Measurements from ENCODE around the gene IRF7. TPM values are rescaled to one million over a fixed set of nuclear protein-coding genes. Genes with fewer than 3 reads are reported as not detected.

Gene IRF7
- polyA plus RNA-seq (2011; rRNA removed), result 2.4 and 3.6 TPM in 2 replicates
- 1.7 and 2.4 TPM in 2 replicates for polyA minus RNA-seq (2011; rRNA and poly(A)+ RNA removed)

GRCh38 chr11:615504-616319, at the start of gene IRF7:
Gene IRF7, minus strand, starts transcription at chr11:615950. Its CDS starts 586 bp downstream, at chr11:615364.
- CTCF ChIA-PET, result no interaction called here
- no peak for TF ChIP-seq CTCF (IDR thresholded peaks at IDR 0.05; ENCODE audit: low read depth, low read length)
- POLR2A ChIA-PET, result interaction anchor here (1.0 to 1.1 kb wide), 2 partner anchors 8 to 78 kb away, joined by 3 read pairs; no protein-coding TSS in a partner anchor
- peak; percentile 59 for DNase-seq (ENCODE audit: low read depth, low spot score)
- H3K9me3 ChIP-seq (ENCODE audit: control insufficient read depth, insufficient read depth, low read length), result no peaks in the 10 kb centered on the region; the same call in 1 of the 2 replicates
- H3K27me3 ChIP-seq (ENCODE audit: control insufficient read depth, insufficient read depth, low read length), result no peaks in the 10 kb centered on the region
- peak within 1 kb of the TSS; percentile 75 for H3K4me3 ChIP-seq (ENCODE audit: low read depth, low read length)
- H3K27ac ChIP-seq (ENCODE audit: low read depth, low read length), result peak within 1 kb of the TSS; percentile 83

DNA sequence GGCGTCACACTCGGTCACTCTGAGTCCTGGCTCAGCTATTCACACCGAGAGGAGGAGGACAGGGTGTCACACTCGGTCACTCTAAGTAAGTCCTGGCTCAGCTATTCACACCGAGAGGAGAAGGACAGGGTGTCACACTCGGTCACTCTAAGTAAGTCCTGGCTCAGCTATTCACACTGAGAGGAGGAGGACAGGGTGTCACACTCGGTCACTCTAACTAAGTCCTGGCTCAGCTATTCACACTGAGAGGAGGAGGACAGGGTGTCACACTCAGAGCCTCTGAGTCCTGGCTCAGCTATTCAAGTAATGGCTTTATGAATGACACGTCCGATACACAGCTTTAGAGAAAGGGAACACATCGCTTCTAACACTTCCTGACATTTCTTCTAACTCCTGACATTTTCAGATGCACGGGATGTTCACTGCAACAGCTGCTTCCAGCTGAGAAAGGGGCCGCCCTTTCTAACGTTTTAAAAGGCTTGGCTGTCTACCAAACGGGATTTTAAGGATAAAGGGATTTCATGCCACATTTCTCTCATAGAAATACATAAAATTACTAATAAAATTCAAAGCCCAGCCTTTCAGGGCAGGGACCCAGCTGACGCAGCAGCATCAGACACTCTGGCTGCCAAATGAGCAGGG, 49.4 kb upstream of the IRF7 start:
- ChIA-PET POLR2A (no interaction called here), CTCF (interaction anchor here (1.1 kb wide), 1 partner anchor 58 kb away, joined by 6 read pairs; no protein-coding TSS in a partner anchor)
- TF ChIP-seq CTCF (IDR thresholded peaks at IDR 0.05; ENCODE audit: low read depth, low read length), result no peak
- Histone ChIP-seq H3K4me3 (ENCODE audit: low read depth, low read length) (no peak overlapping the region), H3K27me3 (ENCODE audit: control insufficient read depth, insufficient read depth, low read length) (no peaks in the 10 kb centered on the region), H3K9me3 (ENCODE audit: control insufficient read depth, insufficient read depth, low read length) (no peaks in the 10 kb centered on the region), H3K27ac (ENCODE audit: low read depth, low read length) (no peak overlapping the region)
- DNase-seq (ENCODE audit: low read depth, low spot score), result no peak

GRCh38 chr11:662689-663274, 47.0 kb upstream of the IRF7 start:
- ChIA-PET POLR2A (interaction anchor here (0.6 kb wide), 1 partner anchor 62 kb away, joined by 3 read pairs; no protein-coding TSS in a partner anchor), CTCF (interaction anchor here (1.0 to 2.1 kb wide), 3 partner anchors 12 to 60 kb away, joined by 3 to 9 read pairs (median 3); no protein-coding TSS in a partner anchor)

GRCh38 chr11:660681-661444, 45.1 kb upstream of the IRF7 start:
- no peak for TF ChIP-seq CTCF (IDR thresholded peaks at IDR 0.05; ENCODE audit: low read depth, low read length)
- Histone ChIP-seq H3K27me3 (ENCODE audit: control insufficient read depth, insufficient read depth, low read length) (no peaks in the 10 kb centered on the region), H3K4me3 (ENCODE audit: low read depth, low read length) (no peak overlapping the region), H3K27ac (ENCODE audit: low read depth, low read length) (no peak overlapping the region), H3K9me3 (ENCODE audit: control insufficient read depth, insufficient read depth, low read length) (no peaks in the 10 kb centered on the region)
- POLR2A ChIA-PET, result no interaction called here
- CTCF ChIA-PET, result interaction anchor here (0.8 to 2.1 kb wide), 3 partner anchors 23 to 87 kb away, joined by 3 to 9 read pairs (median 4); no protein-coding TSS in a partner anchor
- DNase-seq (ENCODE audit: low read depth, low spot score), result no peak

More at GRCh38 chr11:662689-663274, 47.0 kb upstream of the IRF7 start:
- no peaks in the 10 kb centered on the region for H3K27me3 ChIP-seq (ENCODE audit: control insufficient read depth, insufficient read depth, low read length)
- no peak overlapping the region for H3K4me3 ChIP-seq (ENCODE audit: low read depth, low read length)
- TF ChIP-seq CTCF (IDR thresholded peaks at IDR 0.05; ENCODE audit: low read depth, low read length), result peak; percentile 73
- H3K9me3 ChIP-seq (ENCODE audit: control insufficient read depth, insufficient read depth, low read length), result no peaks in the 10 kb centered on the region
- H3K27ac ChIP-seq (ENCODE audit: low read depth, low read length), result no peak overlapping the region
- DNase-seq (ENCODE audit: low read depth, low spot score), result peak; percentile 7

All from AG04450 (cell line).